Immature natural killer cell (primary cell): Measurements from ENCODE around the gene TSC2. TPM values are rescaled to one million over a fixed set of nuclear protein-coding genes. Genes with fewer than 3 reads are reported as not detected.
"Not testable (repeated sequence)": the region's sequence is repeated elsewhere in the genome, so short reads cannot be mapped to it uniquely, and the experiment has no call there.

ENCODE experiments used
- DNase-seq, 3 donors: peaks; one replicate each; pipeline ENCODE4 v3.0.0; 2022; ENCODE audit warnings: mixed read lengths in 1 of 3
- H3K27ac Mint-ChIP-seq, 6 donors: one replicate each; pipeline ENCODE4 v1.8.0; 2020; ENCODE audit warnings: mixed read lengths in 6 of 6, mild to moderate bottlenecking in 5 of 6, inconsistent platforms in 4 of 6, moderate library complexity in 3 of 6
- H3K27me3 Mint-ChIP-seq, 3 donors: one replicate each; pipeline ENCODE4 v1.8.0; 2020 to 2021; ENCODE audit warnings: low read depth in 3 of 3, mild to moderate bottlenecking in 3 of 3, mixed read lengths in 3 of 3, moderate library complexity in 3 of 3, inconsistent platforms in 1 of 3
- H3K36me3 Mint-ChIP-seq, 3 donors: one replicate each; pipeline ENCODE4 v1.8.0; 2020; ENCODE audit warnings: mixed read lengths in 3 of 3, inconsistent platforms in 2 of 3, mild to moderate bottlenecking in 2 of 3
- H3K4me1 Mint-ChIP-seq, 2 donors: one replicate each; pipeline ENCODE4 v1.8.0; 2020; ENCODE audit warnings: inconsistent platforms in 2 of 2, mild to moderate bottlenecking in 2 of 2, mixed read lengths in 2 of 2, moderate library complexity in 1 of 2
- H3K4me3 Mint-ChIP-seq, 5 donors: one replicate each; pipeline ENCODE4 v1.8.0; 2020; ENCODE audit warnings: mild to moderate bottlenecking in 5 of 5, mixed read lengths in 5 of 5, inconsistent platforms in 3 of 5, moderate library complexity in 3 of 5
- H3K9me3 Mint-ChIP-seq, 6 donors: one replicate each; pipeline ENCODE4 v1.8.0; 2020; ENCODE audit warnings: mild to moderate bottlenecking in 6 of 6, mixed read lengths in 6 of 6, inconsistent platforms in 4 of 6, moderate library complexity in 3 of 6
- polyA plus RNA-seq, 3 donors: library from polyadenylated mRNA; unstranded; fragments of 300-500 nt; fragmentation: Illumina TruSeq; gene quantifications; one replicate each; pipeline ENCODE4 v1.2.3, GENCODE V29; 2021

TSC2 gene
- polyA plus RNA-seq, 3 donors from 2014 or later: 18.0 to 50.1 (median 29.1) TPM

DNA sequence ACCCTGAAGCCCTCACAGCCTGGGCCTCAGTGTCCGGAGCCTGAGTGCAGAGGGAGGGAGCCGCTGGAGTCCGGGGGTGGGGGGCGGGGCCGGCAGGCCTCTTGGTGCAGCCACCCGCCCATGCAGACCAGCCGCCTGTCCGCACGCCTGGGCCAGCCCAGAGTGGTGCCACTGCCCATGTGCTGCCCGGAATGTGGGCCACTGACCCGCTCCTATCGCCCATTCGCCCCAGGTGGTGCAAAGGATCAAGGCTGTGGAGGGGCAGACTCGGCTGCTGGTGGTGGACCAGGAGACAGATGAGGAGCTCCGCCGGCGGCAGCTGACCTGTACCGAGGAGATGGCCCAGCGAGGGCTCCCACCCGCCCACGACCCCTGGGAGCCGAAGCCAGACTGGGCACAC, 18.4 kb upstream of the TSC2 start:
- Mint-ChIP-seq H3K27me3 (peaks cover 0 to 4% (median 2%) of the 10 kb centered on the region in 3 donors), H3K27ac (no peak overlapping the region), H3K9me3 (no peaks in the 10 kb centered on the region), H3K4me3 (no peak overlapping the region), H3K36me3 (no peaks in the 10 kb centered on the region), H3K4me1 (peaks cover 7% of the 10 kb centered on the region in 2 donors)
- no peak for DNase-seq

DNA sequence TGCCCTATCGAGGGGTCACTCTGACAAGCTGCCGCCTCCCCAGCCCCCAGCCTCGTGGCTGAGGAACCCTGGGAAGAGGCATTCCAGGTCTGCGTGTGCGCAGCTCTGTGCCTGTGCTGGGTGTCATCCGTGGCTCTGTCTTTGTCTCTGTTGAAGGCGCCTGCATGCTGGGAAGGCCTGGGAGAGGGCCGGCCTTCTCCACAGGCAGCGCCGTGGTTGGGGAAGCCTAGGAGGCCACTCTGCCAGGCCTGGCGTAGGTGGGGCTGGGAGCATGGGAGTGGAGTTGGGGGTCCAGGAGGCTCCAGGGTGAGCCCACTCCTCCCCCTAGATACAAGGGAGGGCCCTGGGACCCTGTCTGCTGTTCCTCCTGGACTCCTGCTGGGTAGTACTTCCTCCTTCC, 17.7 kb upstream of the TSC2 start:
- H3K4me3 Mint-ChIP-seq: no peak overlapping the region
- peak overlapping the region in 1 of 6 donors; percentile 12 for H3K27ac Mint-ChIP-seq
- DNase-seq: no peak
- H3K4me1 Mint-ChIP-seq: peaks cover 5 to 6% of the 10 kb centered on the region in 2 donors
- H3K9me3 Mint-ChIP-seq: no peaks in the 10 kb centered on the region
- H3K27me3 Mint-ChIP-seq: peaks cover 0 to 5% (median 4%) of the 10 kb centered on the region in 3 donors
- no peaks in the 10 kb centered on the region for H3K36me3 Mint-ChIP-seq

DNA sequence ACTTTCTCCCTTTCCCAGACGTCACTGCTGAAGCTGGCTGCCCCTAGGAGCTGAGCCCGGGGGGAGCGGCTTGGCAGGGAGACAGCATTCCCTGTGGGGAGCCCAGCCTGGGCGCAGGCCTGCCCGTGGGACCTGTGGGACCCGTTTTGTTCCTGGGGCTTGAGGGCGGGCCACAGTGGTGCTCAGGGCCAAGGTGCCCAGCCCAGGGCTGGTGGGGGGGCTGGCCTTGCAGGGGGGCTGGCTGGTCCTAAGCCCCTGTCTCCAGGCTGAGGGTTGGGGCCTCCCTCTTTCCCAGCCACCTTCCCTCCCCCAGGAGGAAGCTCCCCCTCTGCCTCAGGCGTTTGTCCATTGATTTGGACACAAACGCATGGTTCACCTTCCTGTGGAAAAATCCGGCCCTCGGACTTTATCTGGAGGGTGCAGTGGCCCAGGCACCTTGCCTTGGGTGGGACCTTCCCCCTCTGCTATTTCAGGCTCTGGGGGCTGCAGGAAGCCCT, 16.7 kb upstream of the TSC2 start:
- Mint-ChIP-seq H3K36me3 (no peaks in the 10 kb centered on the region), H3K27ac (no peak overlapping the region), H3K4me1 (peaks cover 5% of the 10 kb centered on the region in 2 donors), H3K27me3 (peaks cover 0 to 5% (median 4%) of the 10 kb centered on the region in 3 donors), H3K9me3 (no peaks in the 10 kb centered on the region), H3K4me3 (no peak overlapping the region)
- no peak for DNase-seq

DNA sequence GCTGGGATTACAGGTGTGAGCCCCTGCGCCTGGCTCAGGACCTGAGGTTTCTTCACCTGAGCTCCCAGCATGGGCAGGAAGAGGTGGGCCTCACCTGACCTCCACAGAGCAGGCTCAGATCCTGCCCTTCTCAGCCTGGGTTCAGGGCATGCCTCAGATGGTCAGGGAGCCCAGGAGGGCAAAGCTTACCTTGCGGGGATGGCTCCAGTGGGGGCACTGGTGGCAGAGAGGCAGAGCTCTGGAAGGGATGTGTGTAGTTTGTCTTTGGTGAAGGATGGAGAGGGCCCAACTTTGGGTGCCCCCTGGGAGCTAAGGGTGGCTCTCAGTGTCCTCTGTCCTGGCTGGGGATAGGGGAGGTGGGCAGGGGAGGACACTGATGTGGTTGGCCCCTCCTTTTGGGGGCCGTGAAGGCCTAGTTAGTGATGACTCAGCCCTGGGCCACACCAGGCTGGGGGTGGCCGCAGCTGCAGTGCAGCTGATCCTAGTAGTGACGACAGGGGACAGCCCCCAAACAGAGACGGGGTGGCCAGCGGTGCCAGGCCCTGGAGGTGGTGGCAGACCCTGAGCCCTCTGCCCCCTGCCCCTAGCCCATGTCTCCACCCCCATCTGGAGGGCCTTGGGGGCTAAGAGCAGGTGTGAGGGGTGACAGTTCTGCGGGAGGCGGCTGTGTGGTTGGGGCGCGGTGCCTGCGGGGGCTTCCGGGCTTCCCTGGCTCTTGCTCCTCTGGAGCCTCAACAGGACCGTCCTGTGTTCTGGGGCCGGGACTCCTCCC, 15.3 kb upstream of the TSC2 start:
- no peak overlapping the region for H3K4me3 Mint-ChIP-seq

DNA sequence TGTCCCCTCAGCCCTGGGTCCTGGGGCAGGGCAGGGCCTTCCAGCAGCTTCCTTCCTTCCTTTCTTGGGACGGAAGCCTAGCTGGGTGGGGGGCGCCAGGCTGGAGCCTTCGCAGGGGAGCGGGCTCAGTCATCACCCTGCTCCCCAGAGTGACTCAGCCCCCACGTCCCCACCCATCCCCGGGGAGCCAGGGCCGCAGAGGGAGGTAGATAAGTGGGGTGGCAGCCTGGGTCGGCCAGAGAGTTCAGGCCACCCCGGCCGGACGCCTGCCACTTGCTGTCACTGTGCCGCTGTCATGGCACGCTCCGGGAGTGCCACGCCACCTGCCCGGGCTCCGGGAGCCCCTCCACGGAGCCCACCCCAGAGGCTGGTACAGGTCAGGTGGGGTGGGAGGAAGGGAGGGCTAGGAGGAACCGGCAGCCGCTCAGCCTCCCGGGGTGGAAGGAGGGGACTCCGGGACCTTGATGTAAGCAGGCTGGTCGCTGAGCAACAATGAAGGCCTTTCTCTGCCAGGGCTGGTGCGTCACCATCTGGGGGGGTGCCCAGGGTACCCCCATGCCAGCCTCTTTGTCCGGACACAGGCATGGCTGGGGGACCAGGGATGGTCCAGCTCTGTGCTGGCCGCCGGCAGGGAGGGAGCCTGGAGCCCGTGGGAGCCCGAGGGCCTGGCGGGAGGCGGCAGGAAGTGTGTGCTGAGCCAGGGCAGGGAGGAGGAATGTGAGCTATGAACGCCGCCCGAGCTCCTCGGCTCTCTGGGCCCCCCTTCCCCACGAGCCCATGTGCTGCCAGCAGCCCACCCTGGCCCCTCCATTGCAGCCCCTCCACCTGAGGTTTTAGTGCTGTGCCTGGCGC, 14.5 kb upstream of the TSC2 start:
- DNase-seq: no peak
- Mint-ChIP-seq H3K27me3 (peaks cover 0 to 7% (median 1%) of the 10 kb centered on the region in 3 donors), H3K27ac (no peak overlapping the region), H3K4me3 (no peak overlapping the region), H3K9me3 (no peaks in the 10 kb centered on the region), H3K36me3 (no peaks in the 10 kb centered on the region), H3K4me1 (no peaks in the 10 kb centered on the region)

More for the DNA sequence above, 15.3 kb upstream of the TSC2 start:
- no peaks in the 10 kb centered on the region for H3K9me3 Mint-ChIP-seq
- peaks cover 0 to 7% (median 4%) of the 10 kb centered on the region in 3 donors for H3K27me3 Mint-ChIP-seq
- no peak for DNase-seq
- H3K27ac Mint-ChIP-seq: no peak overlapping the region
- no peaks in the 10 kb centered on the region for H3K36me3 Mint-ChIP-seq
- peaks cover 3 to 4% of the 10 kb centered on the region in 2 donors for H3K4me1 Mint-ChIP-seq

DNA sequence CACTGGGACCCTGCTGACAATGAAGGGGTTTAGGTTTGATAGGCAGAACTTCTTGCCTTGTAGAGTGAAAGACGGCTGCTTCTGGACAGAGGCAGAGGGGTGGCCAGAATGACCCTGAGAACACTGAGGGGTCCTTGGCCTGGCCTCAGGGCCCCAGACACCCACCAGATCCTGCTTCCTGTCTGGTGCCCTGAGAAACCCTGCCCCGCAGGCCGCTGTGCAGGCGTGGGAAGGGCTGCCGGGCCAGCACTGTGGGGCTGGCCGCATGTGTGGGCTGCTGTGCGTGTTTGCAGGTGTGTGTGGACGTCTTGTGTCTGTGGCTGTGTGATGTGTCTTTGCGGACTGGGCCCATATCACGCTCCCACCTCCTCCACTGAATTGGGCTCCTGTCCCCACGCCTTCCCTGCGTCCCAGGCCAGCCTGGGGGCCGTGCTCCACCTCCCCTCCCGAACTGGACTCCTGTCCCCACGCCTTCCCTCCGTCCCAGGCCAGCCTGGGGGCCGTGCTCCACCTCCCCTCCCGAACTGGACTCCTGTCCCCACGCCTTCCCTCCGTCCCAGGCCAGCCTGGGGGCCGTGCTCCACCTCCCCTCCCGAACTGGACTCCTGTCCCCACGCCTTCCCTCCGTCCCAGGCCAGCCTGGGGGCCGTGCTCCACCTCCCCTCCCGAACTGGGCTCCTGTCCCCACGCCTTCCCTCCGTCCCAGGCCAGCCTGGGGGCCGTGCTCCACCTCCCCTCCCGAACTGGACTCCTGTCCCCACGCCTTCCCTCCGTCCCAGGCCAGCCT, 13.7 kb upstream of the TSC2 start:
- not testable (repeated sequence) for DNase-seq, H3K27me3 Mint-ChIP-seq, H3K4me1 Mint-ChIP-seq, H3K36me3 Mint-ChIP-seq, H3K4me3 Mint-ChIP-seq, H3K9me3 Mint-ChIP-seq, H3K27ac Mint-ChIP-seq

DNA sequence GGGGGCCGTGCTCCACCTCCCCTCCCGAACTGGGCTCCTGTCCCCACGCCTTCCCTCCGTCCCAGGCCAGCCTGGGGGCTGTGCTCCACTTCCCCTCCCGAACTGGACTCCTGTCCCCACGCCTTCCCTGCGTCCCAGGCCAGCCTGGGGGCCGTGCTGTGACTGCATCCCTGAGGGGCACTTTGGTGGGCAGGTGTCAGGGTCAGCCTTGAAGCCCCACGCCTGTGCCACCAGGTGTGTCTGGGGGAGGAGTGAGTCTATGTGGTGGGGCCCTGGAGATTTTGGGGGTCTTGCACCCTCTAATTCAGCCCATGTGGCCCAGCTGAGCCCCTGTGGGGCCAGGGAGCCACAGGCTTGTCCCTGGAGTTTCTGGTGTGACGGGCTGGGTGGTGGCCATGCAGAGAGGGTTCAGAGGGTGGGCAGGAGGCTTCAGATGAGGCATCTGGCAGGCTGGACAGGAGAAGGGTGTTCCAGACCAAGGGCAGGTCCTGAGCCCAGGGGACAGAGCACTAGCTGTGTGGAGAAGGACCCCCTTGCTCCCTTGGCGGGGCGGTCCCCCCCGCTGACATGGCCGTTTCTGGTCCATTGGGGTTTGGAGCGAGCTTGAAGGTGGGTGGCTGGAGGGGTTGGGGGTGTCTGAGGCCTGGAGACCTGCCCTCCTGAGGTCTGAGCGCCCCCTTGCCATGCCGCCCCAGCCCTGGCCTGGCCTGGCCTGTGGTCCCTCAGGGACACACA, 12.9 kb upstream of the TSC2 start:
- no peak overlapping the region for H3K27ac Mint-ChIP-seq
- no peaks in the 10 kb centered on the region for H3K9me3 Mint-ChIP-seq
- H3K4me1 Mint-ChIP-seq: no peaks in the 10 kb centered on the region
- no peak overlapping the region for H3K4me3 Mint-ChIP-seq
- peaks cover 0 to 7% (median 0%) of the 10 kb centered on the region in 3 donors for H3K27me3 Mint-ChIP-seq
- no peaks in the 10 kb centered on the region for H3K36me3 Mint-ChIP-seq
- DNase-seq: no peak

DNA sequence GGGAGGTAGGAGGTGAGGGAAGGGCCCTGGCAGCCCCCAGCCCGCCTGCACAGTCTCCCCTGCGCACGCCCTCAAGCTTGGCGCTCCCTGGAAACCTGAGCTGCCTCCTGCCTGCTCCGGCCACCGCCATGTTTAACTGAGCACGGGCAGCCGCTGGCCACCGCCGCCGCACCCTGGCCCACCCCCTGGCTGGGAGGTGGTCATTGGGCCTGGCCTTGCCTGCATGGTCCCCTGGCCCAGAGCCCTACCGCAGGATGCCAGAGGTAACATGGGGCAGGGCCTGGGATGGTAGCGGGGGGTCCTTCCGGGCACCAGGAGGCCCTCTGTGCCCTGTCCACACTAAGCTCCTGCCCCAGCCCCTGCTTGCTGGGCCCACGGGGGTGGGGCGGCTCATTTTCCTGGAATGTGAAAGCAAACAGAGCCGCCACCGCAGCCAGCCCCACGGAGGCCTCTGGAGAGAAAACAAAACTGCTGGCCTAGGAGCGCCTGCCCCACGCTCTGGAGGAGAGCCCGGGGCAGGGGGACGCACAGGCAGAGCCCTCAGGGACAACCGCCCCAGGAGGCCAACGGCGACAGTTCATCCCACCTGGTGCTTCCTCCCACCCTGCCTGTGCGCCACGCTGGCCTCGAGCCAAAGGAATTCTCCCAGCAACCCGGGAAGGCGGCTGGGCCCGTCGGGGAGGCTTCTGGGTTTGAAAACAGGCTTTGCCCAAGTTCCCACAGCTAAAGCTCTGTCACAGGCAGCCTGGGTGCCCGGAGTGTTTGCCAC, 12.2 kb upstream of the TSC2 start:
- Mint-ChIP-seq H3K9me3 (no peaks in the 10 kb centered on the region), H3K36me3 (no peaks in the 10 kb centered on the region), H3K4me1 (no peaks in the 10 kb centered on the region), H3K4me3 (no peak overlapping the region), H3K27me3 (peaks cover 0 to 7% (median 0%) of the 10 kb centered on the region in 3 donors), H3K27ac (no peak overlapping the region)
- no peak for DNase-seq

DNA sequence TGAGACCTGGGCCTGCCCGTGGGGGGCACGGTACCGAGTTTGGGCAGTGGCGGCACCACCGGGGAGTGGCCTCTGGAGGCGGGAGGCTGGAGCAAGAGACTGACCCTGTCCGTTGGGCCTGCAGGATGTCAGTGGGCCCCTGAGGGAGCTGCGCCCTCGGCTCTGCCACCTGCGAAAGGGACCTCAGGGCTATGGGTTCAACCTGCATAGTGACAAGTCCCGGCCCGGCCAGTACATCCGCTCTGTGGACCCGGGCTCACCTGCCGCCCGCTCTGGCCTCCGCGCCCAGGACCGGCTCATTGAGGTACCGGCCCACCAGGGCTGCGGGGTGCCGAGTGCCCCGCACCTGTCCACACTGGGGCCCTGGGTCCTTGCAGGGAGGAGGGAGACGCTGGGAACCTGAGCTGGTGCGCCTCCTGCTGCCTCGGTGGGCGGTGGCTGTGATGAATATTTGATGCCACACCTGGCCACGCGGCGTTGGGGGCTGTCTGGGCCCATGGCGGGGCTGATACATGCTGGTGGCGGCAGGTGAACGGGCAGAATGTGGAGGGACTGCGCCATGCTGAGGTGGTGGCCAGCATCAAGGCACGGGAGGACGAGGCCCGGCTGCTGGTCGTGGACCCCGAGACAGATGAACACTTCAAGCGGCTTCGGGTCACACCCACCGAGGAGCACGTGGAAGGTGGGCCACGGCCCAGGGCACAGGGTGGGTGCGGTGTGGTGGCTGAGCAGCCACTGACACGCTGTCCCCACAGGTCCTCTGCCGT, 11.4 kb upstream of the TSC2 start:
- no peaks in the 10 kb centered on the region for H3K4me1 Mint-ChIP-seq
- H3K4me3 Mint-ChIP-seq: no peak overlapping the region
- no peaks in the 10 kb centered on the region for H3K9me3 Mint-ChIP-seq
- no peak for DNase-seq
- H3K27ac Mint-ChIP-seq: no peak overlapping the region
- H3K36me3 Mint-ChIP-seq: no peaks in the 10 kb centered on the region
- peaks cover 0 to 7% (median 0%) of the 10 kb centered on the region in 3 donors for H3K27me3 Mint-ChIP-seq

DNA sequence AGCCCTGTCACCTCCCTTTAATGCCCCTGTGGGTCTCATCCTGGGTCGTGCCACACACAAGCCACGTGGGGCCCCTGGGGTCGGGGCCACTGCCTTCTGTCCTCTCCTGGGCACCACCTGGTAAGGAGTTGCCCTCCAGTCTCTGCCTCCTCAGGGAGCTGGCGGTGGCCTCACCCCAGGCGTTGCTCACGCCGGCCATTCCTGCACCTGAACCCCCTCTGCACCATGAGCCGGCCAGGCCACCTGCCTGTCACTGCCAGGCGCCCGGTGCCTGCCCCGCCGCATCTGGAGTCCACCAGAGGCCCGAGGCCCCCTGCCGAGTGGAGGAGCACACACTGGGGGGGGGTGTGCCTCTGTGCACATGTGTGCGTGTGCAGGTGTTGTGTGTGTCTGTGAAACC, 10.7 kb upstream of the TSC2 start:
- no peaks in the 10 kb centered on the region for H3K36me3 Mint-ChIP-seq
- H3K4me3 Mint-ChIP-seq: no peak overlapping the region
- no peaks in the 10 kb centered on the region for H3K9me3 Mint-ChIP-seq
- DNase-seq: no peak
- no peaks in the 10 kb centered on the region for H3K4me1 Mint-ChIP-seq
- H3K27ac Mint-ChIP-seq: no peak overlapping the region
- peaks cover 0 to 5% (median 0%) of the 10 kb centered on the region in 3 donors for H3K27me3 Mint-ChIP-seq

DNA sequence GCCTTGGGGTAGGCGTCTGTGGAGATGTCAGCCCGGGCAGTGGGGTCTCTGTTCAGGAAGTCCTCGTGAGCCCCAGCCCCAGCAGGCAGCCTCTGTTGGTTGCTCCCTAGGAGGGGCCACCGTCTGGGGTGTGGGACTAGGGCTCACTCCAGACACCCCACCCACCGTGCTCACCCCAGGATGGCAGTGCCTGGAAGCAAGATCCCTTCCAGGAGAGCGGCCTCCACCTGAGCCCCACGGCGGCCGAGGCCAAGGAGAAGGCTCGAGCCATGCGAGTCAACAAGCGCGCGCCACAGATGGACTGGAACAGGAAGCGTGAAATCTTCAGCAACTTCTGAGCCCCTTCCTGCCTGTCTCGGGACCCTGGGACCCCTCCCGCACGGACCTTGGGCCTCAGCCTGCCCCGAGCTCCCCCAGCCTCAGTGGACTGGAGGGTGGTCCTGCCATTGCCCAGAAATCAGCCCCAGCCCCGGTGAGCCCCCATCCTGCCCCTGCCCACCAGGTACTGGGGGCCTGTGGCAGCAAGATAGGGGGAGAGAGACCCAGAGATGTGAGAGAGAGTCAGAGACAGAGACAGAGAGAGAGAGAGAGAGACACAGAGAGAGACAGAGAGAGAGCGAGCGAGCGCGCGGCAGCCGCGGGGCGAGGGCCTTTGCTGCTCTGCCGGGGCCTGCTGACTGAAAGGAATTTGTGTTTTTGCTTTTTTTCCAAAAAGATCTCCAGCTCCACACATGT, 10.0 kb upstream of the TSC2 start:
- Mint-ChIP-seq H3K36me3 (no peaks in the 10 kb centered on the region), H3K4me3 (no peak overlapping the region), H3K27me3 (peaks cover 0 to 5% (median 0%) of the 10 kb centered on the region in 3 donors), H3K9me3 (no peaks in the 10 kb centered on the region), H3K4me1 (no peaks in the 10 kb centered on the region), H3K27ac (no peak overlapping the region)
- DNase-seq: no peak
